Measurements from ENCODE around the gene CROCC2.

GRCh38 chr2:240918258-240919091, 12.3 kb downstream of the CROCC2 start:
- no peak for TF ChIP-seq POLR2A (IDR thresholded peaks at IDR 0.05)
- TF ChIP-seq, protein P1, sequence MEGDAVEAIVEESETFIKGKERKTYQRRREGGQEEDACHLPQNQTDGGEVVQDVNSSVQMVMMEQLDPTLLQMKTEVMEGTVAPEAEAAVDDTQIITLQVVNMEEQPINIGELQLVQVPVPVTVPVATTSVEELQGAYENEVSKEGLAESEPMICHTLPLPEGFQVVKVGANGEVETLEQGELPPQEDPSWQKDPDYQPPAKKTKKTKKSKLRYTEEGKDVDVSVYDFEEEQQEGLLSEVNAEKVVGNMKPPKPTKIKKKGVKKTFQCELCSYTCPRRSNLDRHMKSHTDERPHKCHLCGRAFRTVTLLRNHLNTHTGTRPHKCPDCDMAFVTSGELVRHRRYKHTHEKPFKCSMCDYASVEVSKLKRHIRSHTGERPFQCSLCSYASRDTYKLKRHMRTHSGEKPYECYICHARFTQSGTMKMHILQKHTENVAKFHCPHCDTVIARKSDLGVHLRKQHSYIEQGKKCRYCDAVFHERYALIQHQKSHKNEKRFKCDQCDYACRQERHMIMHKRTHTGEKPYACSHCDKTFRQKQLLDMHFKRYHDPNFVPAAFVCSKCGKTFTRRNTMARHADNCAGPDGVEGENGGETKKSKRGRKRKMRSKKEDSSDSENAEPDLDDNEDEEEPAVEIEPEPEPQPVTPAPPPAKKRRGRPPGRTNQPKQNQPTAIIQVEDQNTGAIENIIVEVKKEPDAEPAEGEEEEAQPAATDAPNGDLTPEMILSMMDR (IDR thresholded peaks at IDR 0.05), result no peak
